H1 (cell line): ENCODE results near the gene BRD8.

Experiments
- BCL11A ChIP-seq, 2 experiments: IDR thresholded peaks; one replicate each; pipeline ENCODE4 v1.6.1; 2011; ENCODE audit warnings: low read depth in 2 of 2, low read length in 2 of 2, mild to moderate bottlenecking in 2 of 2
- CEBPB ChIP-seq: IDR thresholded peaks from 2 replicates; pipeline ENCODE4 v1.6.1; 2012; ENCODE audit warnings: low read depth, low read length
- CHD1 ChIP-seq: IDR thresholded peaks from 2 replicates; pipeline ENCODE4 v1.6.1; 2012; ENCODE audit warnings: low read depth, low read length, improper control_type of control experiment
- EGR1 ChIP-seq: IDR thresholded peaks from 2 replicates; pipeline ENCODE4 v1.6.1; 2011; ENCODE audit warnings: low read depth, low read length, borderline replicate concordance
- EP300 ChIP-seq, 2 experiments: IDR thresholded peaks; 1 replicate in 1 of 2; 2 replicates in 1 of 2; pipeline ENCODE4 v1.6.1; 2011 to 2012; ENCODE audit warnings: low read depth in 2 of 2, low read length in 2 of 2, mild to moderate bottlenecking in 2 of 2, borderline replicate concordance in 1 of 2, inconsistent platforms in 1 of 2, moderate library complexity in 1 of 2
- EZH2 ChIP-seq: fragments of 200-600 bp; sonication (generic); IDR thresholded peaks from 2 replicates; pipeline ENCODE4 v1.7.1; 2012; ENCODE audit warnings: low read depth, mild to moderate bottlenecking, moderate library complexity, low read length, inconsistent platforms; ENCODE audit not compliant: severe bottlenecking
- FOSL1 ChIP-seq: IDR thresholded peaks from 2 replicates; pipeline ENCODE4 v1.6.1; 2011; ENCODE audit warnings: mild to moderate bottlenecking, low read depth, low read length, moderate library complexity; ENCODE audit not compliant: insufficient read depth
- GABPA ChIP-seq: IDR thresholded peaks from 2 replicates; pipeline ENCODE4 v1.6.1; 2011; ENCODE audit warnings: mild to moderate bottlenecking, low read length, moderate library complexity, borderline replicate concordance; ENCODE audit not compliant: insufficient read depth
- MAFK ChIP-seq: IDR thresholded peaks from 2 replicates; pipeline ENCODE4 v1.6.1; 2012; ENCODE audit warnings: low read depth, mild to moderate bottlenecking, improper control_type of control experiment, low read length
- POLR2A ChIP-seq, 2 experiments: IDR thresholded peaks; 1 replicate in 1 of 2; 2 replicates in 1 of 2; pipeline ENCODE4 v1.6.1; 2011; ENCODE audit warnings: low read depth in 2 of 2, low read length in 2 of 2, mild to moderate bottlenecking in 2 of 2; ENCODE audit errors: control extremely low read depth in 1 of 2
- RBBP5 ChIP-seq: IDR thresholded peaks from 2 replicates; pipeline ENCODE4 v1.7.1; 2012; ENCODE audit warnings: low read depth, mild to moderate bottlenecking, inconsistent platforms, low read length, moderate library complexity, borderline replicate concordance
- SIN3A ChIP-seq, 2 experiments: IDR thresholded peaks in 1 of 2; conservative IDR thresholded peaks in 1 of 2; 2 replicates each; pipeline ENCODE4 v1.6.1; 2011 to 2012; ENCODE audit warnings: low read length in 2 of 2, improper control_type of control experiment in 1 of 2, low read depth in 1 of 2, mild to moderate bottlenecking in 1 of 2
- SP4 ChIP-seq: IDR thresholded peaks from 2 replicates; pipeline ENCODE4 v1.6.1; 2012; ENCODE audit warnings: low read length, inconsistent platforms
- TF ChIP-seq, protein P1 (sequence below), 3 experiments: IDR thresholded peaks; 1 replicate in 2 of 3; 2 replicates in 1 of 3; pipeline versions ENCODE4 v1.5.1 to v1.6.1; 2011; ENCODE audit warnings: low read length in 3 of 3, mild to moderate bottlenecking in 3 of 3, inconsistent platforms in 2 of 3, low read depth in 1 of 3, moderate library complexity in 1 of 3; ENCODE audit not compliant: insufficient read depth in 1 of 3; ENCODE audit errors: control extremely low read depth in 1 of 3

DNA sequence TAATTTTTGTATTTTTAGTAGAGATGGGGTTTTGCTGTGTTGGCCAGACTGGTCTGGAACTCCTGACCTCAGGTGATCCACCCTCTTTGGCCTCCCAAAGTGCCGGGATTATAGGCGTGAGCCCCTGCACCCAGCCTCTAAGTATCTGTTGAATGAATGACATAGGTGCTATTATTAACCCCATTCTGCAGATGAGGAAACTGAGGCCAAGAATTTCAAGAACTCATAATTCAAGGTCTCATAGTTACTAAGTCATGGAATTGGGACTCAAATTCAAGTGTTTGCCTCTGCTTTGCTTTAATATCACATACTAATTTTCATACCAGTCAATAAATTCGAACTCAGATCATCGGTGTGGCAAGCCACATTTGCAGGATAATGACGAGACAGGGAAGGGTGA lies 2.4 kb upstream of the BRD8 start:
- TF ChIP-seq, protein P1, sequence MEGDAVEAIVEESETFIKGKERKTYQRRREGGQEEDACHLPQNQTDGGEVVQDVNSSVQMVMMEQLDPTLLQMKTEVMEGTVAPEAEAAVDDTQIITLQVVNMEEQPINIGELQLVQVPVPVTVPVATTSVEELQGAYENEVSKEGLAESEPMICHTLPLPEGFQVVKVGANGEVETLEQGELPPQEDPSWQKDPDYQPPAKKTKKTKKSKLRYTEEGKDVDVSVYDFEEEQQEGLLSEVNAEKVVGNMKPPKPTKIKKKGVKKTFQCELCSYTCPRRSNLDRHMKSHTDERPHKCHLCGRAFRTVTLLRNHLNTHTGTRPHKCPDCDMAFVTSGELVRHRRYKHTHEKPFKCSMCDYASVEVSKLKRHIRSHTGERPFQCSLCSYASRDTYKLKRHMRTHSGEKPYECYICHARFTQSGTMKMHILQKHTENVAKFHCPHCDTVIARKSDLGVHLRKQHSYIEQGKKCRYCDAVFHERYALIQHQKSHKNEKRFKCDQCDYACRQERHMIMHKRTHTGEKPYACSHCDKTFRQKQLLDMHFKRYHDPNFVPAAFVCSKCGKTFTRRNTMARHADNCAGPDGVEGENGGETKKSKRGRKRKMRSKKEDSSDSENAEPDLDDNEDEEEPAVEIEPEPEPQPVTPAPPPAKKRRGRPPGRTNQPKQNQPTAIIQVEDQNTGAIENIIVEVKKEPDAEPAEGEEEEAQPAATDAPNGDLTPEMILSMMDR (IDR thresholded peaks at IDR 0.05; ENCODE audit: control extremely low read depth in 1 of 3, insufficient read depth in 1 of 3, low read depth in 1 of 3, low read length in 3 of 3), result no peak
- no peak for TF ChIP-seq SP4
- no peak for TF ChIP-seq MAFK
- TF ChIP-seq CEBPB, result no peak
- TF ChIP-seq EGR1, result no peak
- TF ChIP-seq GABPA, result no peak
- no peak for TF ChIP-seq FOSL1
- no peak for TF ChIP-seq SIN3A (conservative IDR thresholded peaks at IDR 0.05 in 1 of 2, IDR thresholded peaks at IDR 0.05 in 1 of 2; ENCODE audit: low read depth in 1 of 2, low read length in 2 of 2)
- TF ChIP-seq EZH2, result no peak
- no peak for TF ChIP-seq POLR2A (IDR thresholded peaks at IDR 0.05; ENCODE audit: control extremely low read depth in 1 of 2, low read depth in 2 of 2, low read length in 2 of 2)
- no peak for TF ChIP-seq EP300 (IDR thresholded peaks at IDR 0.05; ENCODE audit: borderline replicate concordance in 1 of 2, low read depth in 2 of 2, low read length in 2 of 2)
- TF ChIP-seq BCL11A (IDR thresholded peaks at IDR 0.05; ENCODE audit: low read depth in 2 of 2, low read length in 2 of 2), result no peak
- no peak for TF ChIP-seq CHD1
- no peak for TF ChIP-seq RBBP5
